ENCODE measurements around the gene SLC4A7.

Gene SLC4A7

DNA sequence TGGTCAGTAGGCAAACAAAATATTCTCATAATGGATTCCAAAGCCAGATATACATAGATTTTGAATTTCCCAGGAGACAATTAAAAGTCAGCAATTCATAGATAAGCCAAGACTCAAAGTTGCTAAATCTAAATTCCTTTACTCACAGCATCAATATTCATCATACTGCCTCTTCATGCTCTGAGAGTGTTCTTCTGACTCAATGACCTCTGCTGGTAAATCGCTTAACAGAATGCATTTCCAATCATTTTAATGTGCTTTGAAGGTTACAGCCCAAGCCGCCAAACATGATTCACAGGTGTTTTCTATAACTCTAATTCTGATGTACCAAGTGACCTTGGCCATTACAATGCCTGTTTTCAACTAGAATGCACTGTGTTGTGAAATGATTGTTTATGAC, 24.2 kb upstream of the SLC4A7 start:
- H3K9ac ChIP-seq (ENCODE audit: low read depth, low read length): no peak overlapping the region
- peaks cover 23% of the 10 kb centered on the region for H3K4me1 ChIP-seq (ENCODE audit: control insufficient read depth, insufficient read depth, low read length)
- H3K27me3 ChIP-seq (ENCODE audit: control insufficient read depth, insufficient read depth, low read length): no peaks in the 10 kb centered on the region
- H3K36me3 ChIP-seq (ENCODE audit: insufficient read depth, low read length): no peaks in the 10 kb centered on the region
- H3K4me3 ChIP-seq (ENCODE audit: low read length): no peak overlapping the region
- no peaks in the 10 kb centered on the region for H3K9me3 ChIP-seq (replicated peaks; ENCODE audit: low read length)
- no peak overlapping the region for H3K4me2 ChIP-seq (ENCODE audit: low read length)

DNA sequence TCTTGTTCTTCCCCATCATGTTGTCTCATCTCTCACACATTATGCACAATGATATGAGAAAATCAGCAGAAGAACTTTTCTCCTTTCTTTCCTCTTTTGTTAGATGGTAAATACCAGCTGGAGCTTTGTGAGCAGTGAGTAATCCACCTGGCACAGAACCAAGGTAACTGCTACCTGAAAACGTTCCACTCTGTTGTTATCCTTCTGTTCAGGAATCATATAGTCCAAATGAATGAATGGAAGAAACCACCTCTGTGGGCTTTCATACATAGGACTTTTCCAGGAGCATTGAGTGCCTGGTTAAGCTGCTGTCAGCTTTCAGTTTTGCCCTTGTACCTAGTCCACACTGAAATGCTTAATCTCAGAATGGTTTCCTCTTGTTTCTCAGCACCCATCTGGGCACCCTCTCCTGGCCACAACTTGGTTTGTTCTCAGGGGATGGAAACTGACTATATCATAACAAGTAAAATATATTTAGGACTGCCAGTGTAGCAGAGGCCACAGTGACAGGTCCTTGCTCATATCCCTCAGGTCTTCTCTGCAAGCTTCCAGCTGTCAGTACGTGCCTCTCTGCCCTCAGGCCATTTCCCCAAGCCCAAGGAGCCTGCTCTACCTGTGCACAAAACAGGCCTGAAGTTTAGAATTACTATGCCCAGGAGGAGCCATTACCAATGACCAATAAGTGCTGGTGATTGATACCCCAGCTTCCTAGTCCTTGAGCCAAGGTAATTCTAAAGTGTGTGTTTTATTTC, 23.5 kb upstream of the SLC4A7 start:
- Histone ChIP-seq H3K4me3 (ENCODE audit: low read length) (no peak overlapping the region), H3K4me1 (ENCODE audit: control insufficient read depth, insufficient read depth, low read length) (peaks cover 27% of the 10 kb centered on the region), H3K4me2 (ENCODE audit: low read length) (no peak overlapping the region), H3K36me3 (ENCODE audit: insufficient read depth, low read length) (no peaks in the 10 kb centered on the region), H3K9ac (ENCODE audit: low read depth, low read length) (no peak overlapping the region), H3K9me3 (replicated peaks; ENCODE audit: low read length) (no peaks in the 10 kb centered on the region), H3K27me3 (ENCODE audit: control insufficient read depth, insufficient read depth, low read length) (no peaks in the 10 kb centered on the region)

DNA sequence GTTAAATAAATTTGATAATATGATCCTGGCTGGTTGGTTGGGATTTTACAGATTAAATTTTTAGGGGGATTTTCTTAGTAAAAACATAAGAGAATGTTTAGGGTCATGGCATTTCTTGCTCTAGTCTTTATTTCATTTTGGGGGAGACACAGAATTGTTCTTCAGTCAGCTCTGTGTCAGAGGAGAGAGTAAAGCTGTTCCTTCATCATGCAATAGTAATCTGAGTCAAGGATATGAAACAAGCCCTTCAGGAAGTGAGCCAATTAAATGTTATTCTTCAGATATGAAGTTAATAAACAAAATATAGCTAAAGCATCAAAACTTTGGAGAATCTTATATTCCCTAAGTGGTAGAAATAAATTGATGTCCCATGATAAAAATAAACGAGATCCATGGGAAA, 22.9 kb upstream of the SLC4A7 start:
- Histone ChIP-seq H3K27me3 (ENCODE audit: control insufficient read depth, insufficient read depth, low read length) (no peaks in the 10 kb centered on the region), H3K4me1 (ENCODE audit: control insufficient read depth, insufficient read depth, low read length) (peaks cover 27% of the 10 kb centered on the region), H3K4me2 (ENCODE audit: low read length) (no peak overlapping the region), H3K36me3 (ENCODE audit: insufficient read depth, low read length) (no peaks in the 10 kb centered on the region), H3K9ac (ENCODE audit: low read depth, low read length) (no peak overlapping the region), H3K4me3 (ENCODE audit: low read length) (no peak overlapping the region), H3K9me3 (replicated peaks; ENCODE audit: low read length) (no peaks in the 10 kb centered on the region)

DNA sequence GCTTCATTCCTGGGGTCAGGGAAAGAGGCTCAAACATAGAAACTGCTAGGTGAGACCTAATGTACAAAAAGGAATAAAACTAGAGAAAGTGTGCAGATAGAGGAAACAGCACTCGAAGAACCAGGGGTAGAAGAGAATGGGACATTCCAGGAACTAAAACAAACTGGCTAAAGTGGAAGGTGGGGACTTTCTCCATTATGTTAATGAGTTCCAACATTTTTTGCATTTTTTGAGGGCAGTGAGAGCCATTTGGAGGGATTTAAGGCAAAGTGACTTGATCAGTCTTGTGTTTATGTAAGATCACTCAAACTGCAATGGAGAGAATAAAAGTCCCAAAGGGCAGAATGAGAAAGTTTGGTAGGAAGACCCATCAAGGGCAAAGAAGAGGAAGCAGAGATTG, 20.6 kb upstream of the SLC4A7 start:
- Histone ChIP-seq H3K4me2 (ENCODE audit: low read length) (no peak overlapping the region), H3K4me1 (ENCODE audit: control insufficient read depth, insufficient read depth, low read length) (peaks cover 27% of the 10 kb centered on the region), H3K4me3 (ENCODE audit: low read length) (no peak overlapping the region), H3K36me3 (ENCODE audit: insufficient read depth, low read length) (no peaks in the 10 kb centered on the region), H3K9me3 (replicated peaks; ENCODE audit: low read length) (no peaks in the 10 kb centered on the region), H3K27me3 (ENCODE audit: control insufficient read depth, insufficient read depth, low read length) (no peaks in the 10 kb centered on the region), H3K9ac (ENCODE audit: low read depth, low read length) (no peak overlapping the region)

DNA sequence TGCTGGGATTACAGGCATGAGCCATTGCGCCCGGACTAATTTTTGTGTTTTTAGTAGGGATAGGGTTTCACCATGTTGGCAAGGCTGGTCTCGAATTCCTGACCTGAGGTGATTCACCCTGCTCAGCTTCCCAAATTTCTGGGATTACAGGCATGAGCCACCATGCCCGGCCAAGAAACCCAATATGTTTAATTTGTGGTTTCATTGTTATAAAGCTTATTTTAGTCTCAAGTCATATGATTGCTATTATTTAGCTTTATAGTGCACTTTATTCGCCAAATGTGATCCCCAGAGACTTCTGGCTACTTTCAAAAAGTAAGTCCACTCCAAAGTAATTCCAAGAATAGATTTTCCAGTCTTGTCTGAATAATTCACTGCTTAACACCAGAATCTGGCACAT, 19.3 kb upstream of the SLC4A7 start:
- Histone ChIP-seq H3K4me1 (ENCODE audit: control insufficient read depth, insufficient read depth, low read length) (peaks cover 27% of the 10 kb centered on the region), H3K4me3 (ENCODE audit: low read length) (no peak overlapping the region), H3K36me3 (ENCODE audit: insufficient read depth, low read length) (no peaks in the 10 kb centered on the region), H3K9ac (ENCODE audit: low read depth, low read length) (peak overlapping the region; percentile 7), H3K4me2 (ENCODE audit: low read length) (peak overlapping the region; percentile 17), H3K27me3 (ENCODE audit: control insufficient read depth, insufficient read depth, low read length) (no peaks in the 10 kb centered on the region), H3K9me3 (replicated peaks; ENCODE audit: low read length) (no peaks in the 10 kb centered on the region)

DNA sequence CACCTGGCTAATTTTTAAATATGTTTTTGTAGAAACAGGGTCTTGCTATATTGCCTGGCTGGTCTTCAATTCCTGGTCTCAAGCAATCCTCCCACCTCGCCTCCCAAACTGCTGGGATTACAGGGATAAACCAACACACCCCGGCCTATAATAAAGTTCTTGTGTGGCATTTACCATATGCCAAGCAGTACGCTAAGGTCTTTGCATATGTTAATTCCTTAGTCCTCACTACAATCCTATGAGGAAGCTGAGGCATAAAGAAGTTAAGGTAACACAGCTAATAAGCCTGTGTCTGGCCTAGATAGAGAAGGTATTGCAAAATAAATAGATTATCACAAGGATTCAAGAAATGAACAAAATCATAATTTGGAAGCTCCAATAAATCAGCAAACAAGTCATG, 17.6 kb upstream of the SLC4A7 start:
- H3K4me2 ChIP-seq (ENCODE audit: low read length): no peak overlapping the region
- H3K9me3 ChIP-seq (replicated peaks; ENCODE audit: low read length): no peaks in the 10 kb centered on the region
- H3K4me3 ChIP-seq (ENCODE audit: low read length): no peak overlapping the region
- peaks cover 21% of the 10 kb centered on the region for H3K4me1 ChIP-seq (ENCODE audit: control insufficient read depth, insufficient read depth, low read length)
- H3K27me3 ChIP-seq (ENCODE audit: control insufficient read depth, insufficient read depth, low read length): no peaks in the 10 kb centered on the region
- no peaks in the 10 kb centered on the region for H3K36me3 ChIP-seq (ENCODE audit: insufficient read depth, low read length)
- no peak overlapping the region for H3K9ac ChIP-seq (ENCODE audit: low read depth, low read length)

DNA sequence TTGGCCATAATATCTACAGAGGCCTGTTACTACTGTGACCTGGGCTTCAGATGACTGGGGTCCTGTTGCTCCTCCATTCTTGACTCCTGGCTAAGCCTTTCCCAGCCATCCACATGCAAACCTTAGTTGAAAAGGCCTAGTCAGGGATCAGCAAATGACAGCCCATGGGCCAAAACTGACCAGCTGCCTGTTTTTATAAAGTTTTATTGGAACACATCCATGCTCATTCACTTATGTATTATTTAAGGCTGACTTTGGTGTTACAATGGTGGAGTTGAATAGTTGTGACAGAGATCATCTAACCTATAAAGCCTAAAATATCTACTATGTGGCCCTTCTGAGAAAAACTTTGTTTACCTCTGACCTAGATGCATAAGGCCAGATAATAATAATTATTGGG, 16.8 kb upstream of the SLC4A7 start:
- H3K9ac ChIP-seq (ENCODE audit: low read depth, low read length): no peak overlapping the region
- H3K9me3 ChIP-seq (replicated peaks; ENCODE audit: low read length): no peaks in the 10 kb centered on the region
- H3K36me3 ChIP-seq (ENCODE audit: insufficient read depth, low read length): no peaks in the 10 kb centered on the region
- no peaks in the 10 kb centered on the region for H3K27me3 ChIP-seq (ENCODE audit: control insufficient read depth, insufficient read depth, low read length)
- H3K4me3 ChIP-seq (ENCODE audit: low read length): no peak overlapping the region
- peaks cover 21% of the 10 kb centered on the region for H3K4me1 ChIP-seq (ENCODE audit: control insufficient read depth, insufficient read depth, low read length)
- no peak overlapping the region for H3K4me2 ChIP-seq (ENCODE audit: low read length)

DNA sequence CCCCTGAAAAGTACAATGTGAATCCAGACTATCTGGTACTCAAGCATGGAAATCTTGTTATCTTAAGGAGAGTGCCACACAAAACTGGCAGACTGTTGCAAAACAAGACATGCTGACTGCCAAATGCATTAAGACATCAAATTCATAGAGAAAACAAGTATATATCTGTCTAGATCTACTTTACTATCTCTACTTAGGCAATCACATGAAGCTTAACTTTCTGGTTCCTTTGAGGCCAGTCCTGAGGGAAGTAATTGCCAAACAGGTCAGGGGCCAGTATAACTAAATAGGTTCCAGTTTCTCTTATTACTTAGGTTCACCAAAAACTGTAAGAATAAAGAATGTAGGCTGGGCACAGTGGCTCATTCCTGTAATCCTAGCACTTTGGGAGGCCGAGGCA, 15.9 kb upstream of the SLC4A7 start:
- H3K4me3 ChIP-seq (ENCODE audit: low read length): no peak overlapping the region

DNA sequence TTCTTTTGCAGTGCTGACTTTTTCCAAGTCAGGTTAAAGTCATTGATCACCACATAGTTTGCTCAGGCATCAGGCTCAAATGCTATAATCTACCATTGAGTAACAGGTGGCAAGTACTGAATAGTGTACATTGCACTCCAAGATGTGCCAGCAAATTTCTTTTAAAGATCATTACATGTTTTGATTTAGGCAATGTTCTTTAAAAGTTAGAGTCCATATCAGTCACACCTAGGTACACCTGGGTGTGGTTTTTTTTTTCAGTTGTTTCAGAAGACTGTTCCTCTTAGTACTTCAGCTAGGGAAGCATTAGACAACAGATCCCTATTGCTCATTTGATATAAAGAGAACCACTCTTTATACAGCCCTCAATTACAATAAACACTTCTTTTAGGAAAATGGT, 10.6 kb upstream of the SLC4A7 start:
- no peaks in the 10 kb centered on the region for H3K4me1 ChIP-seq (ENCODE audit: control insufficient read depth, insufficient read depth, low read length)
- no peaks in the 10 kb centered on the region for H3K27me3 ChIP-seq (ENCODE audit: control insufficient read depth, insufficient read depth, low read length)
- H3K4me2 ChIP-seq (ENCODE audit: low read length): no peak overlapping the region
- H3K9ac ChIP-seq (ENCODE audit: low read depth, low read length): no peak overlapping the region
- H3K36me3 ChIP-seq (ENCODE audit: insufficient read depth, low read length): no peaks in the 10 kb centered on the region
- no peak overlapping the region for H3K4me3 ChIP-seq (ENCODE audit: low read length)
- no peaks in the 10 kb centered on the region for H3K9me3 ChIP-seq (replicated peaks; ENCODE audit: low read length)

More for the DNA sequence above, 15.9 kb upstream of the SLC4A7 start:
- no peak overlapping the region for H3K4me2 ChIP-seq (ENCODE audit: low read length)
- H3K4me1 ChIP-seq (ENCODE audit: control insufficient read depth, insufficient read depth, low read length): peaks cover 20% of the 10 kb centered on the region
- H3K9me3 ChIP-seq (replicated peaks; ENCODE audit: low read length): no peaks in the 10 kb centered on the region
- H3K27me3 ChIP-seq (ENCODE audit: control insufficient read depth, insufficient read depth, low read length): no peaks in the 10 kb centered on the region
- no peak overlapping the region for H3K9ac ChIP-seq (ENCODE audit: low read depth, low read length)
- no peaks in the 10 kb centered on the region for H3K36me3 ChIP-seq (ENCODE audit: insufficient read depth, low read length)

DNA sequence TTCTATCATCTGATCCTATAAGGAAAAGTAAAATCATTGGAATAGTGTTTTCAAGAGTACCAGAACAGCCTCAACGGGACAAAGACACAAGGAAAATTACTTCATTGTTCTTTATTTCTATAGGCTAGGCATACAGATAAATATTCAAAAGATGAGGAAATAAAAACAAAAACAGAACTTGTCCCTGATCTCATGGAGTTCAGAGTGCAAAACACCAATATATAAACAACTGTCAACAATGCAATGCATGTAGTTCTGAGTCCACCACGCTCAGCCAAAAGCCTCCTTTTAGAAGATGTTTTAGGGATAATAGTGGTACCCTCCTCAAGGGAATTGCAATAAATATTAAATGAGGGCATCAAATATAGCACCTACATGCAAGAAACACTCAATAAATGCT, 4.6 kb upstream of the SLC4A7 start:
- Histone ChIP-seq H3K9me3 (replicated peaks; ENCODE audit: low read length) (no peaks in the 10 kb centered on the region), H3K36me3 (ENCODE audit: insufficient read depth, low read length) (no peaks in the 10 kb centered on the region), H3K4me2 (ENCODE audit: low read length) (no peak overlapping the region), H3K4me1 (ENCODE audit: control insufficient read depth, insufficient read depth, low read length) (no peaks in the 10 kb centered on the region), H3K4me3 (ENCODE audit: low read length) (no peak overlapping the region), H3K9ac (ENCODE audit: low read depth, low read length) (no peak overlapping the region), H3K27me3 (ENCODE audit: control insufficient read depth, insufficient read depth, low read length) (no peaks in the 10 kb centered on the region)

DNA sequence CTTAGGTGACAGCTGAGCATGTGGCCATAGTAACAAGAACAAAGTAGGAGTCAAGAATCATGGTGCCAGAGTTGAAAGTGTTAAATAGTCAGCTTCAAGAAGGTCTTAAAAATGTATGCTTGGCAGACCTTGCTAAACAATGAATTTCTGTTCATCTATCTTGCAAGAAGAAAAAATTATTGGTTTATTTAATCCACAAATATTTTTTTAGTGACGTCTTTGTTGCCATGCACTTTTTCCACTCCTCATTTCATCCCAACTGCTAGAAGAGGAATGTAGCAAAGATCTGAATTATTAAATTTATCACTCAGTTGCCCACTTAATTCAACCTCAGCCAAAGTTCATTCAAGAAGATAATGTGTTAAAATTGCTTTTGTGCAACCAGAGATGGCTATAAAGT, 3.2 kb upstream of the SLC4A7 start:
- no peak overlapping the region for H3K4me2 ChIP-seq (ENCODE audit: low read length)
- no peak overlapping the region for H3K4me3 ChIP-seq (ENCODE audit: low read length)
- H3K9me3 ChIP-seq (replicated peaks; ENCODE audit: low read length): no peaks in the 10 kb centered on the region
- H3K27me3 ChIP-seq (ENCODE audit: control insufficient read depth, insufficient read depth, low read length): no peaks in the 10 kb centered on the region
- no peaks in the 10 kb centered on the region for H3K36me3 ChIP-seq (ENCODE audit: insufficient read depth, low read length)
- H3K9ac ChIP-seq (ENCODE audit: low read depth, low read length): no peak overlapping the region
- no peaks in the 10 kb centered on the region for H3K4me1 ChIP-seq (ENCODE audit: control insufficient read depth, insufficient read depth, low read length)

DNA sequence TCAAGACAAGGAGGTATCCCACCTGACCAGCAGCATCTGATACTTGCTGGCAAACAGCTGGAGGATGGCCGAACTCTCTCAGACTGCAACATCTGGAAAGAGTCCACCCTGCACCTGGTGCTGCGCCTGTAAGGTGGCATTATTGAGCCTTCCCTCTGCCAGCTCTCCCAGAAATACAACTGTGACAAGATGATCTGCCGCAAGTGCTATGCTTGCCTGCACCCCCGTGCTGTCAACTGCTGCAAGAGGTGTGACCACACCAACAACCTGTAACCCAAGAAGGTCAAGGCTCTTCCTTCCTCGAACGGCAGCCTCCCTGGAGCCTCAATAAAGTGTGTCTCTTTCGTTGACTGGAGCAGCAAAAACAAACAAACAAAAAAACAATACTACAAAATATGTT, 2.2 kb upstream of the SLC4A7 start:
- Histone ChIP-seq H3K36me3 (ENCODE audit: insufficient read depth, low read length) (peaks cover 4% of the 10 kb centered on the region), H3K9me3 (replicated peaks; ENCODE audit: low read length) (no peaks in the 10 kb centered on the region), H3K27me3 (ENCODE audit: control insufficient read depth, insufficient read depth, low read length) (no peaks in the 10 kb centered on the region), H3K4me3 (ENCODE audit: low read length) (no peak overlapping the region), H3K4me2 (ENCODE audit: low read length) (no peak overlapping the region), H3K9ac (ENCODE audit: low read depth, low read length) (no peak overlapping the region), H3K4me1 (ENCODE audit: control insufficient read depth, insufficient read depth, low read length) (peaks cover 6% of the 10 kb centered on the region)

Data from skeletal muscle satellite cell (primary cell).